CMK (cell line): Measurements from ENCODE around the gene GRIK2.

Experiments used
- DNase-seq: peaks from one replicate; pipeline ENCODE4 v3.0.0-alpha.2; 2010; ENCODE audit warnings: low read depth

GRIK2 gene

GRCh38 chr6:101458336-101458735, 64.8 kb downstream of the GRIK2 start:
- DNase-seq = no peak

DNA sequence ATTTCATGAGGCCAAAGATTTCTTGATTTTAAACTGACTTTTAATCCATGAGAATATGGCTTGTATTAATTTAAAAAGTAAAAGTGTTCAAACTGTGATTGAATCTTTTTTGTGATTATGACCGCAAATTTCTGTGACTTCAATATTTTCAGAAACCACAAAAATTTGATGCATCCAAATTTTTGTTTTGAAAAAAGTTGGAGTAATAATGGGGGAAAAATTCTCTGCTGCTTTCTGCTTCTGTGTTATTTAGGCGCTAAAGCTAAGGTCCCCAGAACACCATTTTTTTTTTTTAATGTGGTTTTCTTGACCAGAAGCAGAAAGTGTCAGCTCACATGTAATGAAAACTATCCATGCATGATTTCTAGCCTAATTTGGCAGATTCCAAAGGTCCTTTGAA, 65.3 kb downstream of the GRIK2 start:
- no peak for DNase-seq

GRCh38 chr6:101462576-101462975, 69.1 kb downstream of the GRIK2 start:
- no peak for DNase-seq

DNA sequence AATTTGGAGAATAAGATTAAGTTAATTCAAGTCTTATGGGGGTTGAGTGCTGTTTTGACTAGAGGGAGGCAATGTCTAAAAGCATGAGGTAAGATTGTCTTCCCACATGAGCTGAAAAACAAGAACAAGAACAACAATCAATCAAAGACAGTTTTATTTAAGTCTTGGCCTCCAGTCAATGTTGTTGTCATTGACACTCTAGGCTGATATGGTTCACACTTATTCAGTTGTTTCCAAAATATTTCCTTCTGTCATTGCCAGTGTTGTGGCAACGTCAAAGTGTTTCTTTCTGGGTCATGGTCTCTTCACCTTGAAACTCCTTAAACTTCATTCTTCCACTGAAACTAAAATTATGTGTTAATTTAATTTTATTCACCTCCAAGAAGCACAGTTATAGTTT, 72.4 kb downstream of the GRIK2 start:
- no peak for DNase-seq

- DNase-seq = no peak
These were observed 83.9 kb downstream of the GRIK2 start for GRCh38 chr6:101477436-101477835.

DNA sequence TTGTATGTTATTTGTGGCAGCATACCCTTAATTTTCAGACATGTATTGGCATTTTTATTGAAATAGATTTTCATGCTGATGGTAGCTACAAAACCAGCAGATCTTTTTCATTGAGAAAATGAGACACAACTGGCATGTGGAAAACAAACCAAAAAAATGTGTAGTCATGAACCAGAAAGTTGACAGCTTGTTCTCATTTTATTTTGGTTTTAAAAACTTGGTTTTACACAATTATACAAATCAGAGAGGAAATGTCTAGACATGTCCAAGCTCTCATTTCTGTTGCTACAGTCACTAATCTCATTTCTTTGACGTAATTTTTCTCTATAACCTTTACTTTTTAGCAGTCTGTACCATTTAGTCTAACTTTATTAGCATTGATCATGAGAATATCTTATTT, 85.4 kb downstream of the GRIK2 start:
- no peak for DNase-seq

DNA sequence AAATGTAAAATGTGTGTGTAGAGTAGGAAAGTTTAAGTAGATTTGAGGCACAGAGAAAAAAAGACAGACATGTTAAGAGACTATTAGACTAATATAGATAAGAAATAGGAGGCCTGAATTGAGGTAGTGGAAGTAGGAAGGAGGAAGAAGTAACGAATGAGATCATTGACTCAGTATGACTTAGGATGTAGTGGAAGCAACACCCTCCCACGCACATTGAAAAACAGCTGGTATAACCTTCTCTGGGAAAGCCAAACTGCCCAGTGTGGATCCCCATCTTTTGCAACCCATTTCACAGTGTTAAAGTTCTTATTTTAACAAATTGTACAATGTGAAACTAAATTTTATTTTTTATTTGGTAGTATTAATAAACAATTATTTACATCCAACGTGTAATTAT, 89.1 kb downstream of the GRIK2 start:
- no peak for DNase-seq

- no peak for DNase-seq
These were observed 91.3 kb downstream of the GRIK2 start for GRCh38 chr6:101484781-101485180.

GRCh38 chr6:101486124-101486523, 92.6 kb downstream of the GRIK2 start:
- no peak for DNase-seq

- no peak for DNase-seq
These were observed 93.2 kb downstream of the GRIK2 start for GRCh38 chr6:101486726-101487125.

- DNase-seq = no peak
These were observed 95.9 kb downstream of the GRIK2 start for GRCh38 chr6:101489456-101489855.

DNA sequence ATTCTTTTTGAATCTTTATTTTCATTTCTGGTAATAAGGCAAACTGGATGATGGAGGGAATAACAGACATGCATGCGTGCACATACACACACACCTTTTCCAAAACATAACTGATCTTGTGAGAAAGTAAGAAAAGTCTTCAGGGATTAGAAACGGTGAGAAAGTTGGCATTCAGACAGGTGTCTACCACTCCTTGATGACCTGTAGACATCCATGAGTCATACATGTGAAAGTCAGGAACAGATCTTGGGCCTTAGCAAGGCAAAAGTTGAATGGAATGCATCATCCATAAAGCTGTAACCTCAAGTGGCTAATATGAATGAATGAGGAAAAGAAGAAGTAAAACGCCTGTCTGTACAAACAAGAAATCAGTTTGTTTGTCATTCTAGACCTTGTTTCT, 97.3 kb downstream of the GRIK2 start:
- DNase-seq = no peak

- DNase-seq = no peak
These were observed 109.3 kb downstream of the GRIK2 start for GRCh38 chr6:101502818-101503217.

- DNase-seq = no peak
These were observed 116.0 kb downstream of the GRIK2 start for GRCh38 chr6:101509536-101509935.

DNA sequence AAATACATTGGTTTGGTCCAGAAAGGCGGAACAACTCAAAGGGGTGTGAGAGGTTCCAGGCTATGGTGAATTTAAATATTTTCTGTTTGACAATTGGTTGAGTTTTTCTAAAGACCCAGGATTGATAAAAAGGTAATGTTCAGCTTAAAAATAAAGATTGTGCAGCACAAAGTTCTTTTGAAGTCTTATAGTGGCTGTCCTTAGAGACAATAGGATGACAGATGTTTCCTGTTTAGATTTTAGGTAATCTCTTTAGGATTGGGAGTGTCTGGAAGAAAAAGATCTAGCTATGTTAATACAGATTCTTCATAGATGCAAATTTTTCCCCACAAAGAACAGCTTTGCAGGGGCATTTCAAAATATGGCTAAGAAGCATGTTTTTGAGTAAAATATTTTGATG, 119.7 kb downstream of the GRIK2 start:
- no peak for DNase-seq

DNA sequence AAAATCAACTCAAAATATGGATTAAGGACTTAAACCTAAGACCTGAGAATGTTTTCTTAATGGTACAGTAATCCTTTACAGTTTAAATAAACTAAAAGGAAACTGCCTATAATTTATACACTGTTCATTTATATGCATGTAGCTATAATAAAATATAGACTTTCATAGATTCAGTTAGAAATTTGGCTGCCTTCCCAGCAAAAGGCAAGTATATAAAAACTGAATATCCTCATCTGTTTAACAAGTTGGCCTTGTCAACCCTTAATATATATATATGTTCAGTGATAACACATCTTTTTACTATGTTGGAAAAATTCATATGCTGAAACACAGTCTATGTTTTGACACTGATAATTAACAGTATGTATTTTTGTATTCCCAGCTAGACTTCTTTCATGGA, 123.1 kb downstream of the GRIK2 start:
- no peak for DNase-seq

GRCh38 chr6:101517632-101518031, 124.1 kb downstream of the GRIK2 start:
- DNase-seq = no peak

GRCh38 chr6:101522254-101522653, 128.7 kb downstream of the GRIK2 start:
- no peak for DNase-seq

DNA sequence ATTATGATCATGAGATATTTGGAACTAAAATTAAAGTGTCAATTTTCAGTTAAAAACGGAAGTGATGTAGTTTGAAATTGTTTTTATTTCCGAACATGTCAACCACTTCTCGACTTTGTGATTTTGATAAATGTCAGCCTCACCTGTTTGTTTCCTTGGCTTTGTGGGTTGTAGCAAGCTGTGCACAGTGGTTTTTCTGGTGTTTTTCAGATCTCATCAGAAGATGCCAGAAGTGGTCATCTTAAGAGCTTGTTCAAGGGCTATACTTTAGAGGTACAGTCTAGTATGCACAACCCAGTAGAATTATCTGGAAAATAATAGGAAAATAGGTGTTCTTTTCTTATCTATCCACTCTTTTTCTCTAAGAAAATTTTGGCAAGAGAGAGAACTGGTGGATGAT, 134.0 kb downstream of the GRIK2 start:
- DNase-seq = no peak

DNA sequence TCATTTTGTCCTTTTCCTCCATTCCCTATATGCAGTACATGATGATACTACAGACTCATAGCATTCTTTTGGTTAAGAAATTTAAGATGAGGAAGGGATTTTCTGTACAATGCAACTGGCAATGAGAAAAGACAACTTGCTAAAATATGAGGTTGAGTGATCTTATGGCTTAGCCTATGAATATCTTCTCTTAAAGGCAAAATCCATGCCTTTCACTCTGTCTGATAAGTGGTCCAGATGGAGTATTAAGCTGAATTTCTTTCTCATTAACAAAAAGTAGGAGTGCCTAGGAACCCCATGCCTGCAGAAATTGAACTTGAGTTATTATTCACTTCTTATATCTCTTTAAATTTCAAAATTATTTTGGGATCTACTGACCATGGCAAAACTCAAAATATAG, 135.3 kb downstream of the GRIK2 start:
- DNase-seq = no peak

GRCh38 chr6:101531538-101531937, 138.0 kb downstream of the GRIK2 start:
- DNase-seq = no peak

DNA sequence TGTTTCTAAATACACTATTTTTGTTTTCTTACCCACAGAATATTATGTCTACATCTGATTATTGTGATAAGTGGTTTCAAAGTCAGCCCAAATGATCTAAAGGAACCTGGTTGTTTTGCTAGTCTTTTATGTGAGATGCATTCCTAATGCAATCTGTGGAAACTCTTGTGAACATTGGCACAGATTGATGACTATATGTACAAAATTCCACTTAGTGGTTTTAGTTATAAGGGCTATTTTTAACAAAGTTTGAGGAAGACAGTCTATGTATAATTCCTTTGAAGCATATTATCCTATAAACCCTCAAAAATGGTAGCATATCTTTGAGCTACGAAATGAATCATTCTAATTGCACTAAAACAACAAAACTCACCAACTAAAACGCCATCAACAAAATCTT, 140.9 kb downstream of the GRIK2 start:
- no peak for DNase-seq

GRCh38 chr6:101534821-101535220, 141.3 kb downstream of the GRIK2 start:
- DNase-seq = no peak

DNA sequence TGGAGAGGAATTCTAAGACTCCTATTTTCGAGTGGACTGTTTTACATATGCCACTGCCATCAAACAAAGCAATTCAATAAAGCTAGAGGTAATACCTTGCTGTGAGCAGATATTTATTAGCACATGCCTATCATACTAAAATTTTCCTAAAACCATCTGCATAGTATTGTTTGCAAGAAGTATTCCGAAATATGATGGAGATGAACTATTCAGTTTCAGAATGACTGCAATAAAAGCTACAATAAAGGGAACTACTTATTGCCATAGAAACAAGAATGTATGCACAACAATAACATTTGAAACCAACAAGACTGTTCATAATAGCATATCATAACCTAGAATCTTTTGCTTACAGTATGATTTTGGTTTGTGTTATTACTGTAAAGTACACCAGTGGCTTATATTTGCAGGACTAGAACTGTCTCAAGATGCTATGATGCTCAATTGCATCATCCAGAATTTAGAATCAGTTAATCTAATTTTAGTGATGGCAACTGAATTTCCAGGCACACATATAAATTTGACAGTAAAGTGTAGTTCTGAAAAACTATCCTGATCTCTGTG, 144.3 kb downstream of the GRIK2 start:
- no peak for DNase-seq
